Karpas-422 (cell line): ENCODE results near the gene ADGRL2. TPM values are rescaled to one million over a fixed set of nuclear protein-coding genes. Genes with fewer than 3 reads are reported as not detected.
"Not testable (repeated sequence)": the region's sequence is repeated elsewhere in the genome, so short reads cannot be mapped to it uniquely, and the experiment has no call there.

Experiments used
- DNase-seq: peaks from one replicate; pipeline ENCODE4 v3.0.0-alpha.2; 2015
- H2AFZ ChIP-seq: fragments of 200-600 bp; sonication (generic); 2 replicates; pipeline ENCODE4 v1.6.1; 2014; ENCODE audit warnings: antibody characterized with exemption, low read length, mixed read lengths
- H3K27ac ChIP-seq: fragments of 200-600 bp; sonication (generic); 2 replicates; pipeline ENCODE4 v1.5.1; 2014; ENCODE audit warnings: mild to moderate bottlenecking, low read length, moderate library complexity
- H3K27me3 ChIP-seq: fragments of 200-600 bp; sonication (generic); 2 replicates; pipeline ENCODE4 v1.6.1; 2014; ENCODE audit warnings: low read length, mixed read lengths
- H3K36me3 ChIP-seq: fragments of 200-600 bp; sonication (generic); 2 replicates; pipeline ENCODE4 v1.6.1; 2014; ENCODE audit warnings: low read length, mixed read lengths; ENCODE audit not compliant: insufficient read depth
- H3K4me1 ChIP-seq: fragments of 200-600 bp; sonication (generic); 2 replicates; pipeline ENCODE4 v1.6.1; 2014; ENCODE audit warnings: mild to moderate bottlenecking, low read length, mixed read lengths
- H3K4me2 ChIP-seq: fragments of 200-600 bp; sonication (generic); 2 replicates; pipeline ENCODE4 v1.6.1; 2014; ENCODE audit warnings: low read length, low read depth, mild to moderate bottlenecking; ENCODE audit not compliant: poor library complexity, severe bottlenecking
- H3K4me3 ChIP-seq: fragments of 200-600 bp; sonication (generic); 2 replicates; pipeline ENCODE4 v1.5.1; 2014; ENCODE audit warnings: mild to moderate bottlenecking, antibody characterized with exemption, low read length, mixed read lengths
- H3K79me2 ChIP-seq: fragments of 200-600 bp; sonication (generic); 2 replicates; pipeline ENCODE4 v1.6.1; 2014; ENCODE audit warnings: mild to moderate bottlenecking, low read length, mixed read lengths
- H3K9ac ChIP-seq: fragments of 200-600 bp; sonication (generic); 2 replicates; pipeline ENCODE4 v1.6.0; 2014; ENCODE audit warnings: low read length
- H3K9me2 ChIP-seq: fragments of 200-600 bp; sonication (generic), shearing (Covaris generic); replicated peaks from 2 replicates; pipeline ENCODE4 v1.6.0; 2014; ENCODE audit warnings: mild to moderate bottlenecking, low read length, moderate library complexity; ENCODE audit not compliant: insufficient read depth
- H3K9me3 ChIP-seq: fragments of 300-700, 200-600 bp; sonication (generic); 2 replicates; pipeline ENCODE4 v1.6.1; 2014; ENCODE audit warnings: low read length, mixed read lengths
- H4K20me1 ChIP-seq: fragments of 200-600 bp; sonication (generic); 2 replicates; pipeline ENCODE4 v1.6.1; 2014; ENCODE audit warnings: mild to moderate bottlenecking, antibody characterized with exemption, low read length, low read depth; ENCODE audit not compliant: insufficient read depth
- total RNA-seq: library from RNA; depleted of rRNA; stranded (reverse); fragments of >200 nt; shearing (Covaris generic); gene quantifications from 2 replicates; pipeline ENCODE4 v1.2.3, GENCODE V29; 2014; ENCODE audit warnings: low replicate concordance

Gene ADGRL2
- total RNA-seq, 1 experiment from 2014 or later = not detected

DNA sequence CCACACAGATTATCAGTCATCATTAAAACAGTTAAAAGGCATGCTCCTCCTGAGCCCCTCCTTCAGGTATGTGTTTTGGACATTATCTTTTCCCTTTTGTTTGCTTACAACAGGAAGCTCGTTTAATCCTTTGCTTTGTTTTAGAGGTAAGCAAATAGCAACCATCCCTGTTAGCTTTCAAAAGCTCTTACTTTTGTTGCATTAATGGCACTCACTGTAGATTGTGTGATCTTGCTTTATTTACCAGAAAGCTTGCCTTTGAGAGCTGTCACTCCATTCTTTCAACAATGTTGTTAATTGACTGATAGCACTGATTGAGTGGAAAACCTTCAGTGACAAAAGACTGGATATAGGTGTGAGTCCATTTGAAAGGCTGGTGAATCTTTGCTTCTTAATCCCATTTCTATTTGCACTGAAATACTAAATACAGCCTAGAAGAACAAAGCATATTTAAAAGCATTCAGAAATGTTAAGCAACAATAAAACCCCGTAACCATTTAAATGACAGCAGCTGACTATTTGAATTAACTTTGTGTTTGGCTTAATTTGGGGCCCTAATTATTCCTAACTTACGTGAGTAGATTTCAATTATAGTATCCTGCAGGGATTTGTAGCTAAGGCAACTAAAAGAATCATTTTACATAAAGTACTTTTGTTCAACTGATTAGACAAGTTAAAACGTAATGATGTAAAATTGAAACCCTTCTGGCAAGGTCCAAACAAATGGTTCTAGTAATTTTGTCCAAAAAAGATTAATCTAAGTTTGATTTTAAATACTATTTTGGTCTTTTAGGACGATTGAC, 48.3 kb downstream of the ADGRL2 start:
- H3K79me2 ChIP-seq = no peaks in the 10 kb centered on the region
- H3K4me3 ChIP-seq = no peak overlapping the region
- H4K20me1 ChIP-seq = no peaks in the 10 kb centered on the region
- no peaks in the 10 kb centered on the region for H3K27me3 ChIP-seq
- no peaks in the 10 kb centered on the region for H3K4me1 ChIP-seq
- no peak overlapping the region for H3K9ac ChIP-seq
- H3K9me2 ChIP-seq = no peaks in the 10 kb centered on the region; the same call in 1 of the 2 replicates
- no peak overlapping the region for H3K4me2 ChIP-seq
- no peak overlapping the region for H3K27ac ChIP-seq
- peaks cover 7% of the 10 kb centered on the region for H3K9me3 ChIP-seq
- no peak for DNase-seq
- no peaks in the 10 kb centered on the region for H3K36me3 ChIP-seq
- no peak overlapping the region for H2AFZ ChIP-seq

DNA sequence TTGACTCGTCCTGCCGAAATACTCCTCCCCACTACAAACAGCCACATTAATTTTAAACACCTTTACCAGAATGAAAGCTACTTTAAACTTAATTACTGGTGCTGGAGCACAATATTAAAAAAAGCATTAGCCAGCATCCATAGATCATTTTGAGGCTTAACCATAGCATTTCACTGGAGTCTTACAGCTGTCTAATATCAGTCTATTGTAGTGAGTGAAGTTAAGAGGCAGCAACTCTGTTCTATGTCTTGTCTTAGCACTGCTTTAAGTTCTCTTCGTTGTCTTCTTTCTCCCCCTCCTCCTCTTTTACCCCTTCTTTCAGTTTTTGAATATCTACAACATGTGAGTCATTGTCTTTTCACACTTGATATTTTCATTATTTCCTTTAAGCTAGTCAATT, 49.3 kb downstream of the ADGRL2 start:
- no peak overlapping the region for H3K9ac ChIP-seq
- H3K27ac ChIP-seq = no peak overlapping the region
- H3K4me1 ChIP-seq = no peaks in the 10 kb centered on the region
- H3K27me3 ChIP-seq = no peaks in the 10 kb centered on the region
- no peak overlapping the region for H3K4me3 ChIP-seq
- H3K79me2 ChIP-seq = no peaks in the 10 kb centered on the region
- H4K20me1 ChIP-seq = no peaks in the 10 kb centered on the region
- no peaks in the 10 kb centered on the region; the same call in 1 of the 2 replicates for H3K9me2 ChIP-seq
- H3K9me3 ChIP-seq = peaks cover 7% of the 10 kb centered on the region
- no peak overlapping the region for H2AFZ ChIP-seq
- H3K36me3 ChIP-seq = no peaks in the 10 kb centered on the region
- DNase-seq = no peak
- H3K4me2 ChIP-seq = no peak overlapping the region

DNA sequence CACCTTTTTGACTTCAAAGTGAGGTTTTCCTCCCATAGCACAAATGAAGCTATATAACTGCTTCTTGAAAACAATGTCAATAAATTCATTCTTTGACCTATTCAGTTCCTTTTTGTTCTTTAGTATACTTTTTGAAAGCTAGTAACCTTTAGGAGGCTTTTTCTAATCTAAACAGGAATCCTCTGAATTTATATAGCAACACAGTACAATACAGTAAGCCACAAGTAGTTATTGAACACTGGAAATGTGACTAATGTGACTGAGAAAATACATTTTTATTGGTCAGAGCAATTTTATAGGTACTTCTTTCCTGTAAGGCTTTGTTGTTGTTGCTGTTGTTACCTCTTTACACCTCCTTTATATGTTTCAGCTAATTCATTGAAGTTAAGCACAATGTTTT, 49.8 kb downstream of the ADGRL2 start:
- Histone ChIP-seq H3K27ac (no peak overlapping the region), H3K4me3 (no peak overlapping the region), H3K9me2 (no peaks in the 10 kb centered on the region; the same call in 1 of the 2 replicates), H3K4me2 (no peak overlapping the region), H3K9me3 (peaks cover 7% of the 10 kb centered on the region), H3K79me2 (no peaks in the 10 kb centered on the region), H3K4me1 (no peaks in the 10 kb centered on the region), H3K36me3 (no peaks in the 10 kb centered on the region), H2AFZ (no peak overlapping the region), H3K9ac (no peak overlapping the region), H3K27me3 (no peaks in the 10 kb centered on the region), H4K20me1 (no peaks in the 10 kb centered on the region)
- no peak for DNase-seq

DNA sequence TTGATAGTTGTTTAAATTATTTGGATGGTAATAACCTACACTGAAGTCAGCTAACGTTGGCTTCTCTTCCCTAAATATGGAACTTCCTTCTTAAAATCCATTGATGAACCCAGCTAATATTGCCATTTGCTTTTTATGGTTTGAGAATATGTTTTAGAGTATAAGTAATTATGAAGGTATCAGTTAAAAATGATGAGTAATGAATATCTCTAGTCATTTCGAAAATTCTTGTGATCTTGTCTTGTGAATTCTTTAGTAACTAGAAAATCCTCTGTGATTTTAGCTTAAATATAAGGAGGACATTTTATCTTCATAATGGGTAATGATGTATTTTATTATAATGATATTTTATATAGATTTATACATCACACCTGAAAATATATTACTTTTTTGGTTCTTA, 50.5 kb downstream of the ADGRL2 start:
- no peaks in the 10 kb centered on the region for H3K79me2 ChIP-seq
- DNase-seq = no peak
- no peaks in the 10 kb centered on the region for H3K4me1 ChIP-seq
- H3K9me2 ChIP-seq = no peaks in the 10 kb centered on the region; the same call in 1 of the 2 replicates
- H4K20me1 ChIP-seq = no peaks in the 10 kb centered on the region
- H3K4me2 ChIP-seq = no peak overlapping the region
- no peak overlapping the region for H3K27ac ChIP-seq
- H3K36me3 ChIP-seq = no peaks in the 10 kb centered on the region
- peaks cover 7% of the 10 kb centered on the region for H3K9me3 ChIP-seq
- H2AFZ ChIP-seq = no peak overlapping the region
- H3K9ac ChIP-seq = no peak overlapping the region
- no peaks in the 10 kb centered on the region for H3K27me3 ChIP-seq
- no peak overlapping the region for H3K4me3 ChIP-seq

DNA sequence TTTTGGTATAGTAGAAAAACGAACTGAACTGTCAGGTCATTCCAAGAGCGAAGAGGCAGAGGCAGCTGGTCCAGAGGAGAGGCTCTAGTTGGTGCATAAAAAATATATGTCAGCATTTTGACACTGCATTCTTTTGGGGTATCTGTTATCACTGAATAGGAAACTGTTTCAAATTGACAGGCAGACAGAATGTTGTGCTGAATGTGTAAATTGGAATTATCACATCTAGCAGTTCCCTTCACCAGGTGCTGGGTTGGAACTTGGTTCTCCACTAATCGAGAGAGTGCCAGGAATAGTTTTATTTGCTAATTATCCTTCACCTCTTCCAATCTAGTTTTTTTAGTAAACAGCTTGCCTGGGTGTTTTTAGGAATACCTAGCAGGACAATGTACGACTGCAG, 52.2 kb downstream of the ADGRL2 start:
- H3K4me3 ChIP-seq = no peak overlapping the region
- H3K4me2 ChIP-seq = no peak overlapping the region
- H3K9me2 ChIP-seq = no peaks in the 10 kb centered on the region
- H3K27ac ChIP-seq = no peak overlapping the region
- H3K4me1 ChIP-seq = no peaks in the 10 kb centered on the region
- H3K36me3 ChIP-seq = no peaks in the 10 kb centered on the region
- DNase-seq = no peak
- H3K27me3 ChIP-seq = no peaks in the 10 kb centered on the region
- no peak overlapping the region for H2AFZ ChIP-seq
- H3K79me2 ChIP-seq = no peaks in the 10 kb centered on the region
- H3K9me3 ChIP-seq = peaks cover 9% of the 10 kb centered on the region
- H3K9ac ChIP-seq = no peak overlapping the region
- H4K20me1 ChIP-seq = no peaks in the 10 kb centered on the region

DNA sequence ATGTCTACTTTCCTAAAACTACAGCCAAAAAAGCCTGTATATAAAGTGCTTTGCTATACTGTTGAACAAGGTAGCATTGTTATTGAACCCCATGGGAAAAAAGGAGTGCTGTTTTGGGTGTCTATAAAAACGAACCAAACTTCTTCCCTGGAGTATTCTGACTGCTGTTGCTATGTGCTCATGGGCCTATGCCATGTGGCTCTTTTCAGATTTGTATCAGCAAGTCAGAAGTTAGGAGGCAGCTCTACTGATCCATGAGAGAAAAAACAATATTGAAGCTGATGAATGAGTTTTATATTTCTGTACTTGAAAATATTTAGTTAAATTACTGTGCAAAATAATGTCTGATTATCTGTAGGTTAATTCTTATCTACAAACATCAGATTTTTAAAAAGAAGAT, 66.5 kb downstream of the ADGRL2 start:
- H3K9ac ChIP-seq = no peak overlapping the region
- H3K4me3 ChIP-seq = no peak overlapping the region
- no peak for DNase-seq
- H2AFZ ChIP-seq = no peak overlapping the region
- H3K4me1 ChIP-seq = no peaks in the 10 kb centered on the region
- H3K4me2 ChIP-seq = no peak overlapping the region
- no peaks in the 10 kb centered on the region; the same call in 1 of the 2 replicates for H3K9me2 ChIP-seq
- H3K27me3 ChIP-seq = no peaks in the 10 kb centered on the region
- H4K20me1 ChIP-seq = no peaks in the 10 kb centered on the region
- no peak overlapping the region for H3K27ac ChIP-seq
- no peaks in the 10 kb centered on the region for H3K79me2 ChIP-seq
- peaks cover 8% of the 10 kb centered on the region for H3K9me3 ChIP-seq
- no peaks in the 10 kb centered on the region for H3K36me3 ChIP-seq

DNA sequence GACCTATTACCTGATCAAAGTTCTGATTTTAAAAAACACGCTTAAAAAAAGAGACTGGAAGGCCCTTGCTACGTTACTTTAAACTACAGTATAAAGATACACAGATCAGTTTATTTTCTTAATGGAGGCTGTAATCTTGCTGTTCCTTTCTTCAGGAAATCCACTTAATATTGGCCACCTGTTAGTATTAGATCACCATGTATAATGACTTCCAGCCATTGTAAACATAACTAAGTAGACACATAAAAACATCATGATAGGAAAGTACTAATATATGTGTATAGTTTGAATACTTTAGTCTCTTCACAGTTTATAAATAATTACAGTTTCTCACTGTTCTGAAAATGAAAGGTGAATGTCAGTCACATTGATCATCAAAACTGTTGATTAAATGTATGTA, 68.6 kb downstream of the ADGRL2 start:
- Histone ChIP-seq H3K79me2 (no peaks in the 10 kb centered on the region), H3K9ac (no peak overlapping the region), H3K27me3 (no peaks in the 10 kb centered on the region), H3K36me3 (no peaks in the 10 kb centered on the region), H2AFZ (no peak overlapping the region), H3K4me1 (no peaks in the 10 kb centered on the region), H3K9me3 (peaks cover 8% of the 10 kb centered on the region), H3K27ac (no peak overlapping the region), H3K9me2 (no peaks in the 10 kb centered on the region; the same call in 1 of the 2 replicates), H3K4me3 (no peak overlapping the region), H3K4me2 (no peak overlapping the region), H4K20me1 (no peaks in the 10 kb centered on the region)
- DNase-seq = no peak

DNA sequence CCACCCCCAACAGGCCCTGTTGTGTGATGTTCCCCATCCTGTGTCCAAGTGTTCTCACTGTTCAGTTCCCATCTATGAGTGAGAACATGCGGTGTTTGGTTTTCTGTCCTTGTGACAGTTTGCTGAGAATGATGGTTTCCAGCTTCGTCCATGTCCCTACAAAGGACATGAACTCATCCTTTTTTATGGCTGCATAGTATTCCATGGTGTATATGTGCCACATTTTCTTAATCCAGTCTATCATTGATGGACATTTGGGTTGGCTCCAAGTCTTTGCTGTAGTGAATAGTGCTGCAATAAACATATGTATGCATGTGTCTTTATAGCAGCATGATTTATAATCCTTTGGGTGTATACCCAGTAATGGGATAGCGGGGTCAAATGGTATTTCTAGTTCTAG, 70.4 kb downstream of the ADGRL2 start:
- H3K4me3 ChIP-seq, H3K4me2 ChIP-seq, H3K27me3 ChIP-seq, H3K79me2 ChIP-seq, H4K20me1 ChIP-seq, H3K9ac ChIP-seq, H3K9me2 ChIP-seq, DNase-seq, H3K4me1 ChIP-seq, H3K9me3 ChIP-seq, H3K27ac ChIP-seq, H2AFZ ChIP-seq, H3K36me3 ChIP-seq: not testable (repeated sequence)
